T-cell (primary cell): ENCODE results near the gene LINGO3. TPM values are rescaled to one million over a fixed set of nuclear protein-coding genes. Genes with fewer than 3 reads are reported as not detected.

Experiments used
- ATAC-seq, 4 experiments: fragments of 200-7000 bp in 3 of 4; fragments of 150-1000 bp in 1 of 4; cut with Tn5 transposase; replicated peaks in 1 of 4; 1 replicate in 3 of 4; 2 replicates in 1 of 4; pipeline ENCODE4 v1.10.0; 2021; ENCODE audit warnings: moderate library complexity in 3 of 4, mild to moderate bottlenecking in 2 of 4, moderate number of reproducible peaks in 1 of 4
- CTCF ChIA-PET, 2 donors: fragments of 300-600 bp; sonication (Branson Sonifier 250); formaldehyde crosslinking; loops; one replicate each; lab custom pipeline; 2022; ENCODE audit warnings: antibody characterized with exemption in 2 of 2; lab: Charles Lee
- POLR2A ChIA-PET, 2 donors: fragments of 300-600 bp; sonication (Branson Sonifier 250); formaldehyde crosslinking; loops; one replicate each; lab custom pipeline; 2022; ENCODE audit warnings: antibody characterized with exemption in 2 of 2; lab: Charles Lee
- DNase-seq, 35 experiments: peaks; one replicate each; pipeline versions ENCODE4 v3.0.0 to v3.0.0-alpha.2; 2013 to 2023
- H3K27ac ChIP-seq: one replicate; pipeline ENCODE4 v1.5.1; 2013; ENCODE audit warnings: low read length
- H3K27me3 ChIP-seq, 2 experiments: replicated peaks in 1 of 2; 1 replicate in 1 of 2; 2 replicates in 1 of 2; pipeline versions ENCODE4 v1.6.1 to v1.7.0; 2013; ENCODE audit warnings: low read length in 1 of 2, mixed read lengths in 1 of 2; ENCODE audit not compliant: control insufficient read depth in 2 of 2, insufficient read depth in 2 of 2; ENCODE audit errors: extremely low read depth in 1 of 2
- H3K36me3 ChIP-seq, 2 donors: 1 replicate in 1 of 2; 2 replicates in 1 of 2; pipeline versions ENCODE4 v1.6.1 to v1.7.0; 2013; ENCODE audit warnings: low read length in 1 of 2; ENCODE audit not compliant: control insufficient read depth in 2 of 2, insufficient read depth in 1 of 2; ENCODE audit errors: extremely low read depth in 1 of 2
- H3K4me1 ChIP-seq, 2 experiments: 1 replicate in 1 of 2; 2 replicates in 1 of 2; pipeline versions ENCODE4 v1.6.1 to v1.7.0; 2013; ENCODE audit warnings: low read length in 2 of 2, mixed read lengths in 1 of 2; ENCODE audit not compliant: insufficient read depth in 2 of 2, control insufficient read depth in 1 of 2; ENCODE audit errors: extremely low read depth in 1 of 2
- H3K4me3 ChIP-seq, 2 donors: 1 replicate in 1 of 2; 2 replicates in 1 of 2; pipeline versions ENCODE4 v1.5.1 to v1.7.0; 2013; ENCODE audit warnings: mild to moderate bottlenecking in 2 of 2, low read length in 1 of 2, moderate library complexity in 1 of 2; ENCODE audit not compliant: control insufficient read depth in 1 of 2; ENCODE audit errors: extremely low read depth in 1 of 2
- H3K9me3 ChIP-seq: 2 replicates; pipeline ENCODE4 v1.7.0; 2013
- H3K27ac Mint-ChIP-seq, 2 donors: one replicate each; pipeline ENCODE4 v1.8.0; 2020 to 2021; ENCODE audit warnings: mild to moderate bottlenecking in 2 of 2, mixed read lengths in 2 of 2
- H3K27me3 Mint-ChIP-seq, 2 donors: one replicate each; pipeline ENCODE4 v1.8.0; 2021 to 2022; ENCODE audit warnings: mixed read lengths in 2 of 2
- H3K36me3 Mint-ChIP-seq: one replicate; pipeline ENCODE4 v1.8.0; 2021; ENCODE audit warnings: mixed read lengths
- H3K4me1 Mint-ChIP-seq, 3 donors: one replicate each; pipeline ENCODE4 v1.8.0; 2020 to 2022; ENCODE audit warnings: mixed read lengths in 3 of 3, mild to moderate bottlenecking in 1 of 3
- H3K4me3 Mint-ChIP-seq, 3 donors: one replicate each; pipeline ENCODE4 v1.8.0; 2020 to 2022; ENCODE audit warnings: mild to moderate bottlenecking in 3 of 3, mixed read lengths in 3 of 3, moderate library complexity in 3 of 3
- H3K9me3 Mint-ChIP-seq, 3 donors: one replicate each; pipeline ENCODE4 v1.8.0; 2020 to 2022; ENCODE audit warnings: mixed read lengths in 3 of 3
- WGBS: methylation state at CpG from one replicate; pipeline ENCODE4 v1.1.5; 2013; ENCODE audit warnings: missing lambda C conversion rate; ENCODE audit not compliant: insufficient coverage; 5-methylcytosine and 5-hydroxymethylcytosine counted together
- total RNA-seq, 35 experiments: library from RNA in 6 of 35; stranded (reverse) in 6 of 35; fragments of 120-200 nt in 1 of 35; gene quantifications; one replicate each; pipeline versions ENCODE4 v1.2.1 to v1.2.4 and lab custom pipeline; 2013 to 2026

LINGO3 gene, protein sequence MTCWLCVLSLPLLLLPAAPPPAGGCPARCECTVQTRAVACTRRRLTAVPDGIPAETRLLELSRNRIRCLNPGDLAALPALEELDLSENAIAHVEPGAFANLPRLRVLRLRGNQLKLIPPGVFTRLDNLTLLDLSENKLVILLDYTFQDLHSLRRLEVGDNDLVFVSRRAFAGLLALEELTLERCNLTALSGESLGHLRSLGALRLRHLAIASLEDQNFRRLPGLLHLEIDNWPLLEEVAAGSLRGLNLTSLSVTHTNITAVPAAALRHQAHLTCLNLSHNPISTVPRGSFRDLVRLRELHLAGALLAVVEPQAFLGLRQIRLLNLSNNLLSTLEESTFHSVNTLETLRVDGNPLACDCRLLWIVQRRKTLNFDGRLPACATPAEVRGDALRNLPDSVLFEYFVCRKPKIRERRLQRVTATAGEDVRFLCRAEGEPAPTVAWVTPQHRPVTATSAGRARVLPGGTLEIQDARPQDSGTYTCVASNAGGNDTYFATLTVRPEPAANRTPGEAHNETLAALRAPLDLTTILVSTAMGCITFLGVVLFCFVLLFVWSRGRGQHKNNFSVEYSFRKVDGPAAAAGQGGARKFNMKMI
- total RNA-seq (1 to 10 TPM in 2 of 5 donors, under 1 TPM in 3; 0.23 to 1.7 (median 0.99) TPM), total RNA-seq (lab: John Stamatoyannopoulos, UW) (0 to 6.4 (median 0.91) reads per million in 29 experiments)
- 0.53 TPM for total RNA-seq (2013)

DNA sequence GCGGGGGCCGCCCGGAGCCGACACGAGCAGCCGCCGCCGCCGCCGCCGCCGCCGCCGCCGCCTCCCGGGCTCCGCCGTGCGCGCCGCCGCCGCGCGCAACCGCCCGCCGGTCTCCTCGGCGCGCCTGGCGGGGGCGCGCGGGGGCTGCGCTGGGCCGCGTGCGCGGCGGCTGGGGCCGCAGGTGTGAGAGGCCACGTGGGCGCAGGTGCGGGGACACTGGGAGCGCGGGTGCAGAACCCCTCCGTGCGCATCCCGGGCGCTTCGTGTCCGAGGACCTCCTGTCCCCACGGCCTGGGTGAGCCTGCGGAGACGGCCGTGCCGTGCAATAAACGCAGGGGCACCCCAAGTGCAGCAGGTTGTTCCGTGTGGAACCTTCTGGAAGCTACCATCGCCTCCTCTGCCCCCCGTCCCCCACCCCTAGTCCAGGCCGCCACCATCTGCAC is at the start of gene LINGO3:
TSS of gene LINGO3 (minus strand) at position 41 of the 443 bp plus-strand sequence. CDS start 16,378 bp downstream, outside the sequence.
- Histone ChIP-seq H3K27ac (no peak within 1 kb of the TSS), H3K9me3 (no peaks in the 10 kb centered on the region), H3K4me1 (peaks cover 0 to 27% of the 10 kb centered on the region in 2 experiments), H3K4me3 (no peak within 1 kb of the TSS), H3K36me3 (no peaks in the 10 kb centered on the region), H3K27me3 (peaks cover 0 to 91% of the 10 kb centered on the region in 2 experiments)
- ATAC-seq (peak; percentile 29 to 50 (median 48)), DNase-seq (peak in 2 of 35 experiments; percentile 20 to 43)
- Mint-ChIP-seq H3K4me3 (peak within 1 kb of the TSS in 2 of 3 donors; percentile 15 to 72), H3K36me3 (no peaks in the 10 kb centered on the region), H3K4me1 (peaks cover 7 to 14% (median 11%) of the 10 kb centered on the region in 3 donors), H3K27me3 (peaks cover 34 to 64% of the 10 kb centered on the region in 2 donors), H3K27ac (peak within 1 kb of the TSS in 1 of 2 donors; percentile 36), H3K9me3 (no peaks in the 10 kb centered on the region)
- CTCF ChIA-PET, result no interaction called here
- POLR2A ChIA-PET, result no interaction called here
- 7% methylated on average over 63 of the region's 63 CpGs for WGBS

DNA sequence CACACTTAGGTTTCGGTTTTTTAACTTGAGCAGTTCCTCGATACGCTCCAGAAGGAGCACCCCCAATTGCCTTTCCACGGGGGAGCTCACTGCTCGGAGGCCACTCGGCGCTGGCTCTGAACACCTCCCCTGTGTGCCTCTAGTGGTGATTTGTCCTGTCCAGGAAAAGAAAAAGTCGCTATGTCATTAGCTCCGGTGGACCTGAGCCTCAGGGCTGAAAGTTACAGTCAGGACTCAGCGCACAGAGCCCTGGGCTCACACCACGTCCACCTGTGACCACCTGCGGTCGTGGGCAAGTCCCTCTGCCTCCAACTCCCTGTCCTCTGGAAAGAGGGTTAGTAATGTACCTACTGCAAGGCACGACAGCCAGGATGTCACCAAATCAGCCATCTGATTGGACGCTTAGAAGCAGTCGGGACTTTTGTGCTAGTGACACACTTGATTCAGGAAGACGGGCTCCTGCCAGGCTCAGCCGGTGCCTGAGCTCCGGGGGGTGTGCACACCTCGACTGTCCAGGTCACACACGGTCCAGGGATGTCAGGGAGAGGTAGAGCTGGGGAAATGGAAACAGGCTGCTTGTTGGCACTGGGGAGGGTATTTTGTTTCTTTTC is 48.2 kb upstream of the LINGO3 start:
- ATAC-seq, result no peak
- H3K27me3 ChIP-seq, result peaks cover 0 to 16% of the 10 kb centered on the region in 2 experiments
- no peak overlapping the region for H3K27ac ChIP-seq
- H3K4me3 Mint-ChIP-seq, result no peak overlapping the region
- H3K9me3 Mint-ChIP-seq, result no peaks in the 10 kb centered on the region
- ChIA-PET POLR2A (no interaction called here), CTCF (no interaction called here)
- peaks cover 9 to 14% of the 10 kb centered on the region in 2 donors for H3K36me3 ChIP-seq
- H3K27me3 Mint-ChIP-seq, result peaks cover 6% of the 10 kb centered on the region in 2 donors
- H3K4me1 Mint-ChIP-seq, result peaks cover 0 to 4% (median 4%) of the 10 kb centered on the region in 3 donors
- H3K9me3 ChIP-seq, result no peaks in the 10 kb centered on the region
- H3K36me3 Mint-ChIP-seq, result no peaks in the 10 kb centered on the region
- H3K27ac Mint-ChIP-seq, result no peak overlapping the region
- H3K4me3 ChIP-seq, result no peak overlapping the region
- no peak for DNase-seq
- 96% methylated on average over 18 of the region's 21 CpGs for WGBS
- peaks cover 0 to 4% of the 10 kb centered on the region in 2 experiments for H3K4me1 ChIP-seq

DNA sequence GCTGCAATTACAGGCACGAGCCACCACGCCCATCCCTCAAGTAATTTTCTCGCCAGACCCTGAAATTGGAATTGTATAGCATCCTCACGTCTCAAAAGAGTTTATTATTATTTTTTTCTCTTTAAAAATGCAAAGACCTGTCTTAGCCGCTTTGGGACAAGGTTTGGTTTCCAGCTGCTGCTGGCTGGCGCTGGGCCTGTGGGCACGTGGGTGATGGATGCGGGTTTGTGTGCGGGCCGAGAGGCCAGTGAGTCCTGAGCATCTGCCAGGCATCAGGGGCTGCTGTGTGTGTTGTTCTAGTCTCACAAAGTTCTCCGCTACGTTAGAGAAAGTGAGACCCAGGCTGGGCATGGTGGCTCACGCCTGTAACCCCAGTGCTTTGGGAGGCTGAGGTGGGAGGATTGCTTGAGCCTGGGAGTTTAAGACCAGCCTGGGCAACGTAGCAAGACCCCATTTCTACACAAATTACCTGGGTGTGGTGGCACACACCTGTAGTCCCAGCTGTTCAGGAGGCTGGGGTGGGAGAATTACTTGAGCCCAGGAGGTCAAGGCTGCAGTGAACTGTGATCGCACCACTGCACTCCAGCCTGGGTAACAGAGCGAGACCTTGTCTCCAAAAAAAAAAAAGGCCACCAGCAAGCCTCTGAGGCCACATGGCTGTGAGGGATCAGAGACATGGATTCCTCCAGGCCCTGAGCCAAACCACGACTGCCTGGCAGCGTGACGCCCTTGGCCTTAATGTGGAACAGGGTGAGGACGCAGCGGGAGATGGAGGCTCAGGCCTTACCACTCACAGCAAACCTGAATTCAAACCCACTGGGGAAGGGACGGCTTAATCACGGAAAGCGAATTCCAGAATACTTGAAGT is 47.4 kb upstream of the LINGO3 start:
- CTCF ChIA-PET, result no interaction called here
- POLR2A ChIA-PET, result no interaction called here

DNA sequence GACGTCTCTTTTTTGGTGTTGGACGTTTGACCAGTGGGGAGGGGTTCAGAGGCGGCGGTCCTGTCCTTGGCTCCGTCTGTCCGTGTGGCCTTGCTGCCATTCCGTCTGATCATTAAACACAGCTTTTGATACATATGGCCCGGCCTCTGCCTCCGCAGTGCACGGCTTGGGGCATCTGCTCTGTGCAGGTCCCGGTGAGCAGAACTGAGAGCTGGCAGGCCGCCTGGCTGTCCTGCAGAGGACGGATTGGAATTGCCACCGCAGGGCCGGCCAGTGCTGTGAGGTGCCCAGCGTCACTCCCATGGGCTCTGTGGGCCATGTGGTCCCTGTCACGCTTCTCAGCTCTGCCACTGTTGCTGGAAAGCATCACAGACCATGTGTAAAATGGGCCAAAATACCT is 46.7 kb upstream of the LINGO3 start:
- ChIA-PET CTCF (no interaction called here), POLR2A (no interaction called here)
- H3K4me1 Mint-ChIP-seq, result no peaks in the 10 kb centered on the region
- no peaks in the 10 kb centered on the region for H3K9me3 ChIP-seq
- H3K27ac ChIP-seq, result no peak overlapping the region
- no peak overlapping the region for H3K27ac Mint-ChIP-seq
- no peak for ATAC-seq
- 97% methylated on average over 15 of the region's 17 CpGs for WGBS
- no peaks in the 10 kb centered on the region for H3K4me1 ChIP-seq
- H3K27me3 Mint-ChIP-seq, result no peaks in the 10 kb centered on the region
- peaks cover 0 to 4% of the 10 kb centered on the region in 2 experiments for H3K27me3 ChIP-seq
- no peak overlapping the region for H3K4me3 ChIP-seq
- no peak for DNase-seq
- H3K36me3 Mint-ChIP-seq, result no peaks in the 10 kb centered on the region
- no peaks in the 10 kb centered on the region for H3K9me3 Mint-ChIP-seq
- peaks cover 14 to 17% of the 10 kb centered on the region in 2 donors for H3K36me3 ChIP-seq
- no peak overlapping the region for H3K4me3 Mint-ChIP-seq

More for the DNA sequence above, 47.4 kb upstream of the LINGO3 start:
- peaks cover 0 to 3% of the 10 kb centered on the region in 2 experiments for H3K4me1 ChIP-seq
- H3K27me3 ChIP-seq, result peaks cover 0 to 10% of the 10 kb centered on the region in 2 experiments
- ATAC-seq (no peak), DNase-seq (no peak)
- H3K9me3 ChIP-seq, result no peaks in the 10 kb centered on the region
- WGBS, result 94% methylated on average over 18 of the region's 24 CpGs
- no peak overlapping the region for H3K4me3 Mint-ChIP-seq
- H3K4me1 Mint-ChIP-seq, result peaks cover 0 to 1% (median 1%) of the 10 kb centered on the region in 3 donors
- H3K27ac ChIP-seq, result no peak overlapping the region
- peaks cover 14 to 16% of the 10 kb centered on the region in 2 donors for H3K36me3 ChIP-seq
- no peak overlapping the region for H3K4me3 ChIP-seq
- peaks cover 1 to 2% of the 10 kb centered on the region in 2 donors for H3K27me3 Mint-ChIP-seq
- no peaks in the 10 kb centered on the region for H3K36me3 Mint-ChIP-seq
- no peaks in the 10 kb centered on the region for H3K9me3 Mint-ChIP-seq
- H3K27ac Mint-ChIP-seq, result no peak overlapping the region

DNA sequence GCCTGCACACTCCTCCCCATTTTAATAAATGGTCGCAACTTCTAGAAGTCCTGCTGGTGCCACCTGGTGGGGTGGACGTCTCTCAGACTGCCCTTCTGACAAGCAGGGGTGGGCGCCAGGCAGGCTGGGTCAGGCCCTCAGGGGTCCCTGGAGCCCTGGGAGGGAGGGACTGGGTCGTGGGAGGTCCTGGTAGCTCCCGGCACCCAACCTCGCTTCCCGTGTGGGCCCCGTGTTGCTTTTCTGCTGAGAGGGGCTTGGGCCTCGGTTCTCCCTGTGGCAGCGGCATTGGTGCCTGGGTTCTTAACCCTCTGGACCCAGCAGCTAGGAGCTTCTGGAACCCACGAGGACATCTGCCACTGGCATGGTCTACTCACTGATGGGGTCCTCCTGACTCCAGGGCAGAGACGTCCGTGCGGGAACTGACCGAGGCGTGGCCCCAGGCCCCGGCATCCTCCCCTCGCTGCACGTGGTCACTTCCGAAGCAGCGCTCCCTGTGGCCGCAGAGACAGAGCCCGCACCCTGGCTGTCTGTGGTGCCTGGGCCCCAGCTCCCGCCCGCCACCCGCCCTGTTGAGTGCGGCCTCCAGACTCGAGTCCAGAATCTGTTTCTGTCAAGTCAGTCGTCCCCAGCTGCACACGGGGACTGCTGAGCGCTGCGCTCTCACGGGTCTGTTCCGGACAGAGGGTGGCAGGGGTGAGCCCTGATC is 46.1 kb upstream of the LINGO3 start:
- H3K27me3 Mint-ChIP-seq, result no peaks in the 10 kb centered on the region
- Histone ChIP-seq H3K27me3 (no peaks in the 10 kb centered on the region), H3K4me3 (no peak overlapping the region), H3K9me3 (no peaks in the 10 kb centered on the region), H3K36me3 (peaks cover 14 to 17% of the 10 kb centered on the region in 2 donors), H3K4me1 (no peaks in the 10 kb centered on the region), H3K27ac (no peak overlapping the region)
- 96% methylated on average over 25 of the region's 34 CpGs for WGBS
- DNase-seq, result no peak
- H3K9me3 Mint-ChIP-seq, result no peaks in the 10 kb centered on the region
- ChIA-PET CTCF (no interaction called here), POLR2A (no interaction called here)
- no peaks in the 10 kb centered on the region for H3K4me1 Mint-ChIP-seq
- ATAC-seq, result no peak
- no peak overlapping the region for H3K4me3 Mint-ChIP-seq
- H3K27ac Mint-ChIP-seq, result no peak overlapping the region
- H3K36me3 Mint-ChIP-seq, result no peaks in the 10 kb centered on the region
